ENCODE results near the gene AEBP2.

Gene AEBP2

GRCh38 chr12:19449814-19450213 is 10.5 kb downstream of the AEBP2 start:
- TF ChIP-seq CTCF (conservative IDR thresholded peaks at IDR 0.05) (no peak), ZFX (IDR thresholded peaks at IDR 0.05) (no peak)
- no peak overlapping the region for H3K27ac ChIP-seq

GRCh38 chr12:19450362-19450761 is 11.1 kb downstream of the AEBP2 start:
- no peak overlapping the region for H3K27ac ChIP-seq
- no peak for TF ChIP-seq CTCF (conservative IDR thresholded peaks at IDR 0.05)
- no peak for TF ChIP-seq ZFX (IDR thresholded peaks at IDR 0.05)

GRCh38 chr12:19451196-19451595 is 11.9 kb downstream of the AEBP2 start:
- TF ChIP-seq CTCF (conservative IDR thresholded peaks at IDR 0.05) (no peak), ZFX (IDR thresholded peaks at IDR 0.05) (no peak)
- no peak overlapping the region for H3K27ac ChIP-seq

- no peak overlapping the region for H3K27ac ChIP-seq
- TF ChIP-seq ZFX (IDR thresholded peaks at IDR 0.05), result no peak
- TF ChIP-seq CTCF (conservative IDR thresholded peaks at IDR 0.05), result no peak
Measured at GRCh38 chr12:19453961-19454360, 14.7 kb downstream of the AEBP2 start.

GRCh38 chr12:19454837-19455236 is 15.5 kb downstream of the AEBP2 start:
- no peak overlapping the region for H3K27ac ChIP-seq
- no peak for TF ChIP-seq CTCF (conservative IDR thresholded peaks at IDR 0.05)
- TF ChIP-seq ZFX (IDR thresholded peaks at IDR 0.05), result no peak

GRCh38 chr12:19456176-19456575 is 16.9 kb downstream of the AEBP2 start:
- H3K27ac ChIP-seq, result no peak overlapping the region
- TF ChIP-seq ZFX (IDR thresholded peaks at IDR 0.05) (no peak), CTCF (conservative IDR thresholded peaks at IDR 0.05) (no peak)

- TF ChIP-seq CTCF (conservative IDR thresholded peaks at IDR 0.05) (no peak), ZFX (IDR thresholded peaks at IDR 0.05) (no peak)
- no peak overlapping the region for H3K27ac ChIP-seq
Measured at GRCh38 chr12:19457561-19457960, 18.3 kb downstream of the AEBP2 start.
